Fibroblast of the aortic adventitia (primary cell): ENCODE data around the gene OPCML. TPM values are rescaled to one million over a fixed set of nuclear protein-coding genes. Genes with fewer than 3 reads are reported as not detected.

Source experiments
- DNase-seq: peaks from one replicate; pipeline ENCODE4 v3.0.0-alpha.2; 2010; ENCODE audit warnings: low read depth
- H3K4me3 ChIP-seq: 2 replicates; pipeline ENCODE4 v1.5.1; 2011; ENCODE audit warnings: low read depth, mild to moderate bottlenecking, control low read depth, low read length, moderate library complexity
- CTCF ChIP-seq: IDR thresholded peaks from 2 replicates; pipeline ENCODE4 v1.5.1; 2011; ENCODE audit warnings: mild to moderate bottlenecking, low read length, control low read depth, inconsistent platforms; ENCODE audit not compliant: insufficient read depth
- total RNA-seq: library from RNA; depleted of rRNA; stranded (reverse); fragments of >200 nt; gene quantifications from 2 replicates; pipeline ENCODE4 v1.2.3, GENCODE V29; 2012; ENCODE audit warnings: low replicate concordance

The OPCML gene
- total RNA-seq, 1 donor = 0.18 TPM

DNA sequence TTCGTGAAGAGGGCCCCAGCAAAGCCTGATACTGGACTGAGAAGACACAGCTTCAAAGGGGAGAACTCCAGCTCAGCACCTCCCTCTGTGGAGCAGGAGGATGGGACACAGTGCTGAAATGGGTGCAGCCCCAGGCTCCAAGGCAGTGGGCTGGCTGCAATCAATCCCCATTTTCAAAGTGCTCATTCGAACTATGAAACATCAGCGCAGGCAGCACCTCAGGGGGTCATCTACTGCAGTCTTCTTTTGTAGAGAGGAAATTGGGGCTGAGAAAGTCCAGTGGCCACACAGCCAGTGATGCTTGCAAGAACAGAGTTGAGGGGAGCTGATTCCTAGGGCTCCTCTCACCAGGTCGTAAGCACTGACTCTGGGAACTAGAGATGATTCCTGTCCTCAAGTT lies 25.1 kb downstream of the OPCML start:
- no peak overlapping the region for H3K4me3 ChIP-seq
- no peak for DNase-seq
- TF ChIP-seq CTCF = no peak

DNA sequence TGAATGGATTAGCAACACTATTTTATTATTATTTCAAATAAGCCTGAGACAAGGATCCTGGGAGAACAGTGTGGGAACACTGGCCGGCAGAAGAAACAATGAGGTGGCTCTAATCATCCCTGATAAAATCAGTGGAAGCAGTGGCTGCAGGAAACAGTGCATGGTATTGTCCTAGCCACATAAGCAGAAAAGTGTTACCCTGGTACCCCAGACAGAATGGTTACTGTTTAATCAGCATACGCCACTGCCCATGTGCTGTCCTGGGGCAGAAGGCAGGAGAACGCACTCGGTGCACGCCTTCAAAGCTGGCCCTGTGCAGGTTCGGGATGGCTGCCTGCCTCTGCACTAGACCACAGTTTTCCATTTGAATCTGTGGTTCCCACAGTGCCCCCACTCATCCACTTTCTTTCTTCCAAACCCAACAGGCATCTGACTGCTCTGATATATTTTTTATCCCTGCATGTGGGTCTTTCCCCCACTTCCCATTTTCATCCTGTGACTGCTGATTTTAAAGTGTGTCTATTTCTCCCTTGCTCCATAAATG lies 25.7 kb downstream of the OPCML start:
- H3K4me3 ChIP-seq = no peak overlapping the region
- no peak for TF ChIP-seq CTCF

GRCh38 chr11:133506023-133506422 lies 26.3 kb downstream of the OPCML start:
- H3K4me3 ChIP-seq = no peak overlapping the region
- TF ChIP-seq CTCF = no peak
- DNase-seq = no peak

More for the DNA sequence above, 25.7 kb downstream of the OPCML start:
- no peak for DNase-seq

DNA sequence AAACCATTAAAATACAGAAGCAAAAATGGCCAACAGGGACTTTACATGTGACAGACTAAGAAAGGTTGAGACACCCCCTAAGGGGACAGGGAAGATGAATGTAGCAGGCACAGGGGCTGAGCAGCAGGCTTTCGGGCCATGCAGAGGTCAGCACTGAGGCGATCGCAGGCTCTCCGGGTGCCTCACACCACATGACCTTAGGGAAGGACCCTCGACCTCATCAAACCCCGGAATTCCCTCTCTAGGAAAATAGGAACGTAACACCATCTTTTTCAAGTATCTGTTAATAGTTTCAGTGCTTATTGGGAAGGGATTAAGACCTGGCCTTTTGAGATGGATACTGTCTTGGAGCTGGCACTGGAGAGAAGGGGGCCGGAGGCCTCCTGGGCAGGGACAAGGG lies 27.4 kb downstream of the OPCML start:
- no peak for DNase-seq
- no peak for TF ChIP-seq CTCF
- H3K4me3 ChIP-seq = no peak overlapping the region

GRCh38 chr11:133503776-133504175 lies 28.5 kb downstream of the OPCML start:
- DNase-seq = no peak
- TF ChIP-seq CTCF = no peak
- H3K4me3 ChIP-seq = no peak overlapping the region

GRCh38 chr11:133503236-133503635 lies 29.1 kb downstream of the OPCML start:
- TF ChIP-seq CTCF = no peak
- H3K4me3 ChIP-seq = no peak overlapping the region
- DNase-seq = no peak
